Activated CD4-positive, CD25-positive, alpha-beta regulatory T cell treated with anti-CD3 and anti-CD28 coated beads, Interleukin-2, amount 50 U/mL, for 24 hours (primary cell): ENCODE data around the gene IL5RA.

Experiments
- ATAC-seq, 2 donors: fragments of 150-1000 bp; cut with Tn5 transposase; one replicate each; pipeline ENCODE4 v1.10.0; 2021; ENCODE audit warnings: mild to moderate bottlenecking in 1 of 2, moderate library complexity in 1 of 2

Gene IL5RA

DNA sequence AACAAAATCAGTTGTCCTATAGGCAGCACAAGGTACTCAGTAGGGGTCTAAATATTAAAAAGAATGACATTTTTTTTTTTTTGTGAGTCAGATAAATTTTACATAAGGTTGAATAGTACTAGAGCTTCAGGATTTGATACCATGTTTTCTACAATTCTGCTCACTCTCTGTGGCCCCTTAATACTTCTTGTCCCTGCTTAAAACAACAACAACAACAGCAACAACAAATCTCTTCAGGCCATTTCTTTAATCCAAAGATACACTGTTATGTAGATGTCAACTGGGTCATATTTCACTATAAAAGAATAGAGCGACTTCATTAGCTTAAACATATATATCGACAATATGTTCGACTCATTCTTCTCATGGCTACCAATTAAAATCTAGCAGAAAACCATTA, 3.0 kb downstream of the IL5RA start:
- no peak for ATAC-seq

DNA sequence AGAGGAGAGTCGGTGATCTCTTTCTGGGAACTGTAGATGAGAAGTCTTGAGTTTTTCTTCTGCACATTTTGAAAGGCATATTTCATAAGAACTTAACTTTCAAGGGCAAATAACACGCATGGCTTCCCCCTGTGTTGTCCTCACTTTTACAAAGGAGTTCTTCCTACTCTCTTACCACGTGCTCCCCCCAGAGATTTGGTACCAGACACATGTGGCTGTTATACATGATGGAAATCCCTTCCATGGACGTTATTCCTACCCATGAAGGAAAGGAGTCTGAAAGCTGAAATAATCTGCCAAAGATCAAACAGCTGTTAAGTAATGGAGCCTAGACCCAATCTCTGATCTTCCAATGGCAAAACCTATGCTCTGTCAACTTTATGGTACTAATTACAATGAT, 4.4 kb downstream of the IL5RA start:
- no peak for ATAC-seq

DNA sequence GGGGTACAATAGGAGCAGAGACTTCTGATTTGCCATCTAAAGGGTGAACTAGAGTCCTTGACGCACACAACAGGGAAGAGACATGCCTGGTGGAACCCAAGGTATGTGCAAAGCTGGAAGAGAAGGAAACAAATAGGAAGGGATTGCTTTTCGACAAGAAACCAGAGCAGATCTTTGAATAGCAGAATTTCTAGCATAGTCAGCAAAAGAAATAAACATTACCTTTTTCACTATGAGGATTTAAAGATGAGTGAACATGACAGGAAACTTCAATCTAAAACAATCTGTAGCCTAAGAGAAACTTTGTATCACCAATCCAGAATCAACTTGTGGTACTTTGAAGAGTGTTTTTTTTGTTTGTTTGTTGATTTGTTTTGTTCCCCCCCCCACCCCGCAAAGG, 4.9 kb downstream of the IL5RA start:
- ATAC-seq, result no peak

DNA sequence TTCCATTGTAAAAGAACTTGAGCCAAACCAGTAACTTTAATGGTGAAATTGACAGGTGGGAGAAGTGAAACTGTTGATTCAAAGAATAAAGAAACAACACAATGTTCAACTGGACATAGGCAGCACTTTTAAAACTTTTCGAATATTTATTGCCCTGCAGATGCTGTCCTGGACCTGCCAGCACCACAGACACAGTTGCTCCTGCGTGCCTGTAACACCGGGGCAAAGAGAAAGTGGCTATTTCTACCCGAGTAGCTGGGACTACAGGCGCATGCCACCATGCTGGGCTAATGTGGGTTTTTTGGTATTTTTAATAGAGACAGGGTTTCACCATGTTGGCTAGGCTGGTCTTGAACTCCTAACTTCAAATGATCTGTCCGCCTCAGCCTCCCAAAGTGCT, 7.4 kb downstream of the IL5RA start:
- ATAC-seq, result no peak

DNA sequence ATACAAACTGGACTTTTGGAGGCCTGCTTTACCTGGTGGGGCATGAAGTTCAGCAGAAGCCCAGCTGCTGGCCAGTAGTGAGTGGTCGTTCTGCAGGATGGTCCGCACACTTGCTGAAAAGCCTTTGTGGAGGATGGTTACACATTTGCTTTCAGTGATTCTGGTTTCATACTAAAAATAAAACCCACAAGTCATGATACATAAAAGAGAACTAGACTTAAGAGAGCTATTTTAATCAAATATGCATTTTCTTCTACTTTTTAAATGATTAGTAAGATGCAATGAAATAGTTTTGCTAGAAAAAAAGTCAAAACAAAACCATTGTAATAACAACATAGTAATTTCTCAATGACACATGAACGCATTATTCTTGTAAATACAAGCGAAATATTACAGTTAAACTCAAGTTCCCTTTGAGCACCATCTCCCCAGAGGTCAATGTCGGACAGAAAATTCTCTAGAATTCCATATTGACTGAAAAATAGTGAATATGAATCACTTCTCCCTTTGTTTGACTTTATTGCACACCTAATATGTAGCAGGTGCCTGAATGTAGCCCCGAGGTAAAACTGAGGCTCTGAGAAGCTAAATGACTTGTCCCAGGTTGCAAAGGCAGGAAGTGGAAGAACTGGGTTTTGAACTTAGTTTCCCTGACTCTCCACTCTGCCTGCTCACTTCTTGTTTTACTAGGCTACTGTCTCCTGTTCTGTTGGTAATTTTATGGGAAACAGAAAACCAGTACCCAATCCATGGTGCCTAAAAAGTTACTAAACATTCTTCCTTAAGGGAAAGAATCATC, 8.3 kb downstream of the IL5RA start:
- ATAC-seq, result peak in 1 of 2 donors; percentile 13

DNA sequence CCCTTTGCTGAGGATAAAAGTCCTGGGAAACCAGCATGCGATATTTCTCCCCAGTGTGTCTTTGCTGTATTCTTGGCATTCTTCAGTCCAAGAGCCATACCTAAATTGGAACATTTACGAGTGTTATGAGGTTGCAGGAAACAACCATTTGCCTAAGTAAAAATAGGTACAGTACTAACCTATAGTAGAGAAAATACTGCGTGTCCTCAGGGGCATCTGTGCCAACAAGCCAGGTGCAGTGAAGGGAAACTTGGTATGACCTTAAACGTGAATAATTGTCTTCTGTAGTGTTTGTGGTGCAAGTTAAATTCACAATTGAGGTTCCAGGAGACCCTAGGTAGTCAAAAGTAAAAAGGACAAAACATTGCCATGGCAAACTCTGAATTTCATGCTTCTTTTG, 12.2 kb downstream of the IL5RA start:
- ATAC-seq, result no peak

DNA sequence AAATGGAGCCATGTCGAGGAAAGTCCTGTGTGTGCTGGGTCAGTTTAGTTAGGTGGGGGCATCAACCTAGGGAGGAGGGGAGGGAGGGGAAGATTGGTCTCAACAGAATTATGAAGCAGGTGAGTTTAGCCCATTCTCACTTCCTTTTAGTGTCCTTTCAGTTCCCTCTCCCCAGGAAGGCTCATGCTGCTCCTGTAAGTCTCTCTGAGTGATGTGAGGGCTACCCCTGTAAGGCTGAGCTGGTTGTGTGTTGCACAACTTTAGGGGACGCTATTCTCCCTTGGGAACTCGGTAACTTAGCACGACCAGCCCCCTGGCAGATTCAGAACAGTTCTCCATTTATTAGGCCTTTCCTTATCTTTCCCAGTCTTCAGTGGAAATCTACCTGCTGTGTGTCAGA, 21.2 kb downstream of the IL5RA start:
- peak in 1 of 2 donors; percentile 24 for ATAC-seq

DNA sequence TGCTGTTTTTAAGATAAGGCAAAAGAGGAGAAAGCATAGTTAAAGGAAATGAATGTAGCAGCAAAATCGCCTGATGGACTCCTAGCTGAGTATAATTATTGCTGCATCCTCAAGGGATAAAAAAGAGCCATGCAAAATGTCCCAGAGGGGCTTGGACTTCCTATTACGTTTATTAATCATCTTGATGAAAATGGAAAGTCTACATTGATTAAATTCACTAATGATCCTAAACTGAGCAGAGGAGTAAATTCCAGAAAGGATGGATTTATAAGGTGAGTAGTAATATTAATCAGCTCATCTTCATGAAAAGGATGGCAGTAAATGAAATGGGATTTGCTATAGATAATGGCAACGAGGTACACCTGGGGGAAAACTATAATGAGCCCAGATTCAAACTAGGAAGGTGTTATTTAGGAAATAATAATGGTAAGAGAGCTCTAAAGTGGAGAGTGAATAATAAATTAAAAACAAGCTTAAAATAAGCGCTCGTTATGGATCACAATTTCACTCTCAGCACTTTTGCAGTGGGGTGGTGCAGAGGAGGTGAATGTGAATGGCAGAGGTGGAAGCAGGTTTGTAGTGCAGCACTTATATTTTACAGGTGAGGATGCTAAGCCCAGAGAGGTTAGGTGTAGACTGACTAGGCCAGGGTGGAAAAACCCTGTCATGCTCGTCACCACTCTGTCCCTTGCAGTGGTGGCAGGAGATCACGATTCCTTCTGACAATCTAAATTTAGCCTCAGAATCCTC, 22.3 kb downstream of the IL5RA start:
- no peak for ATAC-seq

DNA sequence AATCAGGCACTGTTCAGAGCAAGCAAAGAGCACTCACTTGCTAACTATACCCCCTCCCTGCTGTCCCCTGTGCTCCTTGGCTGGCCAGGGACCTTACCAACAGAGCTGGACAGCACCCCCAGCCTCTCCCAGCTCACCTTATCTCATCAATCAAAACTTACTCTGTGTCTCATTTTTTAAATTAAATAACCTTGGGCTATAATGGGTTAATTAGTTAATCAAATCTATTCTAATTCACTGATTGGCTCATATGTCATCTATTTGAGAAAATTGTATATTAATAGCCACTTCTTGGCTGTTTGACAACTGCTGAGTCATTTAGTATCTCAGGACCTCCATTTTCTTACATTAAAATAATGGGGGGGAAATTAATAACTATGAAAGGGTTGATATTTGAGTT, 22.9 kb downstream of the IL5RA start:
- ATAC-seq, result no peak

DNA sequence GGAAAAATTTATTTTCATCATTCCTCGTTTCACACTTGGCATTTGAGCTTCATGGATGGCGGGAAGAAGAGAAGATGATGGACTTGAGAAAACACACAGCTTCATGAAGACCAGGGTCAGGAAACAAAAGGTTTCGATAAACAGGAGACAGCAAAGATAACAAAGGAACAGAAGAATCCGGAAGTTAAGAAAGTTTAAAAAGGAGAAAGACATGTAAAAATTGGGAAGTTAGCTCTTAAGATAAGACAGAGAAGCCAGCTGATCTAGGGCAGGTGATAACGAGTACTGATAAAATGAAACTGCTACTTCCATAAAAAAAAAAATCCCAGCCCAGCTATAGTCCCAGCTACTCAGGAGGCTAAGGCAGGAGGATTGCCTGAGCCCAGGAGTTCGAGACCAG, 23.9 kb downstream of the IL5RA start:
- no peak for ATAC-seq

DNA sequence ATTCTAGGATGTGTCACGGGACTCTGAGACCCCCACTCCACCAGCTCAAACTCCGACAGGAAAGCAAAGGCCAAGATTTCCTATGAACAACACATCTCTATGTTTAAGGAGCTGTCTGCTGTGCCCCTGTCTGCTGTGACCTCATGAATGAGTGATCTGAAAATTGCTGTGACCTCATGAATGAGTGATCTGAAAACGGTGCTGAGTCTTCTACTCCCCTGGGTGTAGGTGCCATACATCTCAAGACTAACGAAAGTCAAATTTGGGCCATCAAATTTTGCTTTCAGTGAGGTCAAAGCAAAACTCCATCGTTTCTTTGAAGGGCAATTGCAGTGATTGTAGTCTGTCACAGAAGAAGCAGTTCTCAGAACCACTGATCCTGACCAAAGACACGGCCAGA, 24.4 kb downstream of the IL5RA start:
- no peak for ATAC-seq

DNA sequence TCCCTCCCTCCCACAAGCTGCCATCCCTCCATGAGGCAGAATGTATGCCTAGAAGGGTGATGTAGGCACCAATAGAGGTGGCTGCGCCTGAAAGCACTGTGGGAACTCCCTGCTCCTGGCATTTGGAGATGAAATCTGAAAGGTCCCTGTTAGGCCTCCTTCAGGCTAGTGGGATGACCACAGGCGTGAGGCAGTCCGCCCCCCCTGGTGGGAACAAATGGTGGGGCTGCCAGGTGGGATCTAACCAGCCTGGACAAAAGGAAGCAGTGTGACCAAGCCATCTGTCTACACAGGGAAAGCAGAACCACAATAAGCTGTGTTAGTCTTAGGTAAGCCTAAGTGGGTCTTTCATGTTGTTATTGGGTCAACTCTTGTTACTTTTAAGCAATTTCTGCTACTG, 25.3 kb downstream of the IL5RA start:
- no peak for ATAC-seq

DNA sequence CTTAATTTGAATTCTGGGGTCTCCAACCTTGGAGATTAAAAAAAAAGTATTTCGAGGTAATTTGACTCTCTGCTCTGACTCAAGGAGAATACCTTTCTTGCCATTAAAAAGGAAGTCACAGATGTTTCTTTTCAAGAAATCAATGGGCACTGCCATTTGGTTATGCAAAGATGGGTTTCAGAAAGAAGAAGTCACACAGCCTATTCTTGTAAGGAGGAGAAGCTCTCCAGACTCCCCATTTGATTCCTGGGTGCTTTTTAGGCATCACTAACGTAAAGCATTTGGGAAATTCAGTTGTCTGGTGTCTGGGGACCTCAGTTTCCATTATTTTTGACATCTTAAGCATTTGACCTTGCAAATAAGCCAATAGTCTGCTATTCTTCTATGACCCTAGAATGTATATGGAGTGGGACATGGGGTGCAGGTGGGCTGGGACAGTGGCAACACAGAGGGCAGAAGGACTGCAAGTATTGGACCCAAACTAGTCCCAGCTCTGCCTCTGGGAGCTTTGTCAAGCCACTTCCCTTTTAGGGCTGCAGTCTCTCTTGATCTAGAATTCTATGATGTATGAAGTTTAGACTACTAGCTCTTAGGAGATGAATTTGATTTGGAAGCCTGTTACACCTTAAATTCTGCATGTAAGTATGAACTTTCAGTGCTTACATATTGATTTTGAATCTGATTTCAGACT, 27.8 kb downstream of the IL5RA start:
- ATAC-seq, result no peak

DNA sequence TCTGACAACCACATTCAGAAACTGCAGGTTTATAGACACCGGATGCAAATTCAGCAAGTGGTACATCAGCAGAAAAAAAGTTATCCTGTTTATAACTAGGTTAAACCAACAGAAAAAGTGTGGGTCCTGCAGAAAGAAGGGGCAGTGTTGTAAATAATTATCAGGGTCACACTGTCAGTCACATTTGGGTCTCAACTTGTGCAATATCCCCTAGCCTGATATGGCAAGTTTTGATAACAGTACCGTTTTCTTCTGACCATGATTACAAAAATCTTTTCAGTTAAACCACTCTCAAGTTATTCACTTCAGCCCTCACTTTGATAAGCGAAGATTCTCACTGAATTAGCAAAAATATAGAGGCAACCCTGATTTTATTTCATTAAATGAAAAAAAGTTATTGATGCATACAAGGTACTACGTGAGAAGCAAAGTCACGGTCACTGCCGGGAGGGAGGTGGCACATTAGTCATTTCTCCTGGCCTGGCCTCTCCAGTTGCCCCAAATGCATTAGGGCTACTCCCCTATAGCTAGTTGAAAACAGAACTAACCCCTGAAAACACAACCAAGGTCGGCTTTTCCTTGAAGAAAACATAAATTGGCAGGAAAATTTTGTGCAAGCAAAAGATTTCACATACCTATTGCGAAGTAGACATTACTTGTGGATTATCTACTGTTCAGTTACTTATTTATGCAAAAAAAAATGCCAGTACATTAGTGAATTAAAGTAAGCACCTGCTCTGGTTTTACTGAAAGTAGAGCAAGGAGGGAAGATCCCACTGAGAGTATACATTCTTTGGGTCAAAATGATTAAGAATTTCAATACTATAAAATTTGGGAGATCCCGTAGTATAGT, 28.6 kb downstream of the IL5RA start:
- ATAC-seq, result no peak

DNA sequence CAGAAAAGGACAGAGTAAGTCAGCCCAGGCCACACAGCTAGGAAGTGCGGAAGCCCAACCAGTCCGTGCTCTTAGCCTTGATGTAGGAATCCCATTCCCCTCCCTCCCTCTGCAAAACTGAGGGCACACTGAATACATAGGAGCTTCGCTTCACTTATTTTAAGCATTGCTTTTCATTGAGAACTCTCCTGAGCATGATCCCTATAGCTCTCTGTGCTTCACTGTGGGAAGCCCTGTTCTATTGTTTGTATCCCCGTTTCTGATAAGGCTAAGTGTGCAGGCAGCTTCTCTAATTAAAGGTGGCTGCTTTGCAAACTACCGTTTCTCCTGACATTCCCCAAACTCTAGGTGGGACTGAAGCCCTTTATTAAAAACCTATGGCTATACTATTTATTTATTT, 29.9 kb downstream of the IL5RA start:
- ATAC-seq, result no peak

DNA sequence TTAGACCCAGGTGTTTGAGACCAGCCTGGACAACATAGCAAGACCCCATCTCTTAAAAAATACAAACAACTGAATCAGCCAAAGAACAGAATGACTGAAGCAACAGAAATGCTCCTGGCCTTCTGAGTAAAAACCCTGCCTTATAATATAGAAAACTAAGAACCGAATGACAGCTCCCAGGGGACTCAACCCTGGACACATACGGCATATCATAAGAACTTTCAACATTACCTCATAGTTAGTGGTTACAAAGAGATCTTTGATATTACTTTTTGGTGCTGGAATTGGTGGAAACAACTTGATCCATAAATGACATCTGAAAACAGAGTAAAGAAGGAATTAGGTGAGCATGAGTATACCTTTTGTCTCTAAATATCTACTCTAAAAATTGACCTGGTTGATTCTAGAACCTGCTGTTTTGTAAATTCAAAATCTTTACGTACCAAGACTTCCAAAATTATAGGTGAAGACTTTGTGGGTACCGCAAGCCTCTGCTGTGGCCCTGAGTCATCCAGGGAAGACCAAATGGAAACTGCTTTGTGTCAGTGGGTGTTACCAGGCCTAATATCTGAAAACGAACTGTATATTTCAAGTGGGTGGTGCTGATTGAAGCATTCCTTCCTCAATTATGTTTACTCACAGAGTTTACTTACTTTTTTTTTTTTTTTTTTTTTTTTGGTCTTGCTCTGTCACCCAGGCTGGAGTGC, 35.5 kb downstream of the IL5RA start:
- no peak for ATAC-seq

DNA sequence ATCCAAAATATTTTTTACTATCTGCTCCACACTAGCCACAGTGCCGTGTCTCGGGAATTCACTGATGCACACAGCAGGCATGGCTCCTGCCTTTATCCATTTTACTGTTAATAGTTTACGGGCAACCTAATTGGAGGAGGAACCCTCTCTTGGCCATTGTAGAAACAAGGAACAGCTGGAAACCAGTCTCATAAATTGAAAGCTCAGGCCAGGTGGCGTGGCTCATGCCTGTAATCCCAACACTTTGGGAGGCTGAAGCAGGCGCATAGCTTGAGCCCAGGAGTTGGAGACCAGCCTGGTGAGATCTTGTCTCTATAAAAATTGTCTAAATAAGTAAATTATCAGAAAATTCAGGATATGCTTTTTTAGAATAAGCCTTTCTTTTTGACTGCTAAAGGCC, 39.0 kb downstream of the IL5RA start:
- no peak for ATAC-seq

DNA sequence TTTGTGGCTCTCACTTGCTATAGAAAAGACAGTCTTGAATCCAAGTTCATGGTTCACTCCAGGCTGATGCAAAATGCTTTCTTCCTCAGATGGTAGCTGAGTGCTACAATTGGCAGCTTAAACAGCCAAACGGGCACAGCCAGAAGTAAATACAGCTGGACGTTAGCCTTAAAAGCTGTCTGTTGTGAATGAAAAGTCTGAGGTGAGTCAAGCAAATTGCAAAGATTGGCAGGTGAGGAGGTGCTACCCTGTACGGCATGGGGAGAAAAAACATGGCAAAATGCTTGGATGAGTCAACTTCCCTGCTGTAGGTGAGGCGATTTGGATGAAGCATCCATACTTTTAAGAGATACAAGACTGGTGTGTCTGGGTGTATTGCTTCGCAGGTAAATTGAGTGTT, 40.5 kb downstream of the IL5RA start:
- no peak for ATAC-seq

DNA sequence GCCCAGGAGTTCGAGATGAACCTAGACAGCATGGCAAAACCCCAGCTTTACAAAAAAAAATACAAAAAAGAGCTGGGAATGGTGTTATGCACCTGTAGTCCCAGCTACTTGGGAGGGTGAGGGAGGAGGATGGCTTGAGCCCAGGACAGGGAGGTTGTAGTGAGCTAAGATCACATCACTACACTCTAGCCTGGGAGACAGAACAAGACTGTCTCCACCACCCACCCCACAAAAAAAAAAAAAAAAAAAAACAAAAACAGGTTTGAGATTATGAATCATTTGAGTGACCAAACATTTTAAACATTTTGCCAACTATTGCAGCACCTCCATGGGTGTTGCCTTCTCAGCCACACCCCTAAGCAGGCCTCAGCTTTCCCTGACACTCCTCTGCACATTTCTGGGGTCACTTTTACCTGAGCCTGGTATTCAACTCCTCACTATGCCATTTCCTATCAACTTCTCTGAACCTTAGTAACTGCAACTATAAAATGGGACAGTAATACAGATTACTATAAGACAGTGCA, 41.8 kb downstream of the IL5RA start:
- ATAC-seq, result no peak

DNA sequence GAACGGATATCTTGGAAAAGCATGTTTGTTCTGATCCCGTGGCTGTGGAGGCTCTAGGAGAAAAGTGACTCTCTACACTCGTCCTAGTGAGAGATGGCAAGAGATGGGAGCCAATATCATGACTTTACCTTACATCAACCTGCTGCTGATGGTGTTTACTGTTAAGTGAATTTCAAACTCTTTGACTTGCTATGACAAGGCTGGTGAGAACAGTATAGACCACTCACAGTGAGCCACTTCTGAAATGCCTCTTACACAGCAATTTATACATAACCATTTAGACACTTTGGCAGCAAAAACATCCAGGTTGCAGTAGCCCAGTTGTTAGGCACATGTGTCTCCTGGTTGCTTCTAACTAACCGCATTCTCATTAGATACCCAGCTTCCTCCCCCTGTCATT, 43.3 kb downstream of the IL5RA start:
- ATAC-seq, result no peak

DNA sequence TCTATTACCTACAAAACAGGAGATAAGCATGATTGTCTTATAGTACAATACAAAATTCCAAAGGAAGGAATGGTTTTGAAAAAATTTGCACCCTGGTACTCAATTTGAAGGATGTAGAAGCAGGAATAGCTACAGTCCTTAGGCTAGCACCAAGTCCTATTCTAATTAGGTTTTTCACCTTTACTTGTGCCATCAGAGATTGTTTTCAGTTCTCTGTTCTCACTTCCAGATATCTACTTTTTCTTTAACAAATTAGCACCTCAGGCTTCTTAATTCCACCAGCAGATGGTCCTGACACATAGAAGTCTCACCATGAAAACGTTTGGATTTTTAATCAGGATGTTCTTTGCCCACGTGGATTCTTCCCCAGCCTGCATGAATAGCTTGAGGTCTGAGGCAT, 43.8 kb downstream of the IL5RA start:
- no peak for ATAC-seq

DNA sequence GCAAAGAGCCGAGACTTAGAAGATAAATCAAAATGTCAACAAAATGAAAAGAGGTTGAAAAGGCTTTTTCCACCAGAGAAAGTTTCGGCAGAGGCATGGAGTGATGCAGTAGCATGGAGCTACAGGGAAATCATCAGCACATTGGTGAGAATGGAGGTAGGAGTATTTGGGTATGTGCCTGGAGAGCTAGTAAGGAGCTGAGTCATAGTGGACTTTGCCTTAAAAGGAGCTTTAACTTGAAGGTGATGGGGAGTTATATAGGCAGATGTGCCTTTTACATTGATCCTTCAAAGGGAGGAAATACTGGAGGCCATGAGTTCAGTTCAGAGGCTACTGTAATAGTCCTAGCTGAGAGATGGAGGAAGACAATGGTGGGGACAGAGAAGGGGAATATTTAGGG, 44.3 kb downstream of the IL5RA start:
- no peak for ATAC-seq
